Superior temporal gyrus (tissue), 1 donor: ENCODE data around the gene FOXC2.

Experiments
- DNase-seq: peaks from one replicate; pipeline ENCODE4 v3.0.0-alpha.2; 2016; ENCODE audit errors: extremely low spot score

The FOXC2 gene

DNA sequence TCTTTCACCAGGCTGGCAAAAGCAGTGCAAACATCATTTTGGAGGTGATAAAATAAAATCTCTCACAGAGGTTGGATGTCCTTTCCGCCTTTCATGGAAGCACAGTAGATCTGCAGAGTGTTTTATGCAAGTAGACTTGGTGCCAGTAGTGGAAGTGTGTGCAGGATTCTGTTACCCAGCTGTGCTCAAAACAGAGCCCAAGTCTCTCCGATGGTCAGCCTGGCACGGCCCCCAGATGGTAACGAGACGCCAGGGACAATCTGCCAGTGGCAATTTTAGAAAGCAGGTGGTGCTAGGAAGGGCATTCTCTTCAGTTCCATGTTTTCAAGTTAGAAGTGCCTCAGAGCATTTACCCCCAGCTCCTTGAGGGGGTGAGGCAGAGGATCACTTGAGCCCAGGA is 10.1 kb upstream of the FOXC2 start:
- DNase-seq, result no peak

DNA sequence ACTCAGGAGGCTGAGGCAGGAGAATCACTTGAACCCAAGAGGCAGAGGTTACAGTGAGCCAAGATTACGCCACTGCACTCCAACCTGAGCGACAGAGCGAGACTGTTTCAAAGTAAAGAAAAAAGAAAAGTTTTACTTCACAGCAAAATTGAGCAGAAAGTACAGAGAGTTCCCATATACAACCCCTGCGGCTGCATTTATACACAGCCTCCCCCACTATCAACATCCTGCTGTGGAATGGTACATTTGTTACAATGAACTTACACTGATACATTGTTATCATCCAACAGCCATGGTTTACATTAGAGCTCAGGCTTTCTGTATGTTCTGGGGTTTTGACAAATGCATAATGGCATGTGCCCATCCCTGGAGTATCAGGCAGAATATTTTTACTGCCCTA is 9.0 kb upstream of the FOXC2 start:
- no peak for DNase-seq

DNA sequence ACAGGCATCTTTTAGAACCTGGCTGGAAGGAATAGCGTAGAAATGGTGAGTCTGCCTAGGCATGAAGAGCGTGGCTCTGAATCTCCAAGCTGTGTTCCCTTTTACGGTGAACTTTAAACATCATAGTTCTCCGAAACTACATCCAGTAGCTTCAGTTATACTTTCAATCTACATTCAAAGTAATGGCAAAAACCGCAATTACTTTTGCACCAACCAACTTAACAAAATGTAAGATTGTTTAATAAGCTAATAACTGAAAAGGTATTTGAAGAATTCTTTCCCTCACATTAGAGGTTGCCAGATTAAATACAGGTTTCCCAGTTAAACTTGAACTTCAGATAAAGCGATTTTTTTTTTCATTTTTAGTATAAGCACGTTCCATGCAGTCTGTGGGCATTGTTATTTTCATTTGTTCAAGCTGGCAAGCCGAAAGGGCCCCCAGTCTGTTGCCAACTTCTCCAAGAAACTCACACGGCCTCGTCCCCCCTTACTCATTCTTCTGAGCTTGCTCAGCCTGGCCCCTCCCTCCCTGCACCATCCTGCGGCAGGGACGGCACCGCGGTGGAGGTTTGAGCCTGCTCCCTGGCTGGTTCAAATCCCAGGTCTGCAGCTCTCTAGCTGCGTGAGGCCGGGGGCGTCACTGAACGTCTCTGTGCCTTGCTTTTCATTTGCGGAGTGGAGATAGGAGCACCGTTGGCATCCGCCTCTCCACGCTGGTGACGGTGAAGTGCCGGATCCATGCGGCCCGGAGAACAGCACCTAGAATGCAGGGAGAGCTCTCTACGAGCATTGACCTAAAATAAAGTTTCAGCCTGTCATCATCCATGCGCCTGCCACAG is 8.1 kb upstream of the FOXC2 start:
- no peak for DNase-seq

DNA sequence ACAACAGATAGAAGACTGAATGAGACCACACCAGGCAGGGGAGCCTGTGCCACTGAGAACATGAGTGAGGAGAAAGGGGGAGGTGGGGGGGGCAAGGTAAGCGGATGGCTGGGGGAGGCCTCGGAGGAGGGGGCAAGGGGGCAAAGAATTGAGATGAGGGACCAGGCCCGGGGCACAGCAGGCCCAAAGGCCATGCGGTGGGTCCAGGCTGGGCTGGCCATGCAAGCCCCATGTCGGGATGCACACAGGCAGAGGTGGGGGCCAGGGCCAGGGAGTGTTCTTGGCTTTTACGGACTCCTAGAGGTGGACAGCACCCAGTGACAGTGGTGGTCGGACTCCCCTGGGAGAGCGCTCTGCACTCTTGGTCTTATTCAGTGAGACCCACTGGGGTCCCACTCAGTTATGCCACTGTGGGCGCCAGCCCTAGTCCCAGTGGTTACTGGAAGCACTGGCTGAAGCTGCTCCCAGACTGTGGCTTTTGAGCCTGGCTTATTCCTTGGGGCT is 6.8 kb upstream of the FOXC2 start:
- no peak for DNase-seq

DNA sequence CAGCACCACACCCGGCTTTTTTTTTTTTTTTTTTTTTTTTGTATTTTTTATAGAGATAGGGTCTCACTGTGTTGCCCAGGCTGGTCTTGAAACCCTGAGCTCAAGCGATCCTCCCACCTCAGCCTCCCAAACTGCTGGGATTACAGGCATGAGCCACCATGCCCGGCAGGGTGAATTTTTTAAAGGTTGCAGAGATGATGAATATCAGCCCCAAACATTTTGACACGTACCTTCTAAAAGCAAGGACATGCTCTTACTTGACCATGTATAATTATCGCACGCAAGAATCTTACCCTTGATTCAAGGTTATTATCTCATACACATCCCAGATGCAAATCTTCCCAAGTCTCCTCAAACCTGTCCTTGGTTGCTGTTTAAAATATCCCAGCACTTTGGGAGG is 4.3 kb upstream of the FOXC2 start:
- DNase-seq, result no peak

DNA sequence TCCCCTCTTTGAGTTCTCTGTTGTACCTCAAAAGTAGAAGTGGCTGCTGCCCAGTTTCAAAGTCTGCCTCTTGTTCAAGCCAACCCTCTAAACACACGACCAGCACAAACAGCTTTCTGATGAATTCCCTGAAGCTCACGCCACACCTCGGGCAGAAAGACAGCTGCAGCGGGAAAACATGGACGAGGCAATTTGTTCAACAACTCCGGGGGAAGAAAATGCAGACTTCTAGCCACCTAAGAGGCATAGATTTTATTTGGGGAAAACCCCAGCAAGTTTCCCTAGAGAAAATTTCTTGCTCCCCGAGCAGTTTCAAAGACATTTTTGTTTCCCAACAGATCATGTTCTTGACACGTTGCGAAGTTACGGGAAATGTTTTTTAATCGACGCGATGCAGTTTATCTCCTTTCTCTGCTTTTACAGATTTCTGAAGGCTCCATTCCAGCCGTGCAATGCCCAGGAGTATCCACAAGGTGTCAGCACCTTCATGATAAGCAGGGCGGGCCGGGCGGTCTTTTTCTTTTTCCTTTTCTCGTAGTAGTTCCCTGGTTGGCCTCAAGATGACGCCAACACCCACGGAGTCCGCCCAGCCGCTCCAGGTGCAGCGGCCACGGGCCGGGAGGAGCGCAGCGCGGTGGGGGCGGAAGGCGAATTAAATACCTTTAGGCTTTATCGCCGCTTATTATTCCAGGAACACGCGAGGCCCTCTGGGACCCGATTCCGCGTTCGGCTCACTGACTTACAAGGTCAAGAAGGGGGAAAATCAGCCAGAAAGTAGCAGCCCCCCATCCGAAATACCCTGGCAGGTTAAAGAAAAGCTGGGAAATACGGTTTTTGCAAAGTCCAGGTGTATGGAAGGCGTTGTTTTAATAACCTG is 2.9 kb upstream of the FOXC2 start:
- peak; percentile 94 for DNase-seq

DNA sequence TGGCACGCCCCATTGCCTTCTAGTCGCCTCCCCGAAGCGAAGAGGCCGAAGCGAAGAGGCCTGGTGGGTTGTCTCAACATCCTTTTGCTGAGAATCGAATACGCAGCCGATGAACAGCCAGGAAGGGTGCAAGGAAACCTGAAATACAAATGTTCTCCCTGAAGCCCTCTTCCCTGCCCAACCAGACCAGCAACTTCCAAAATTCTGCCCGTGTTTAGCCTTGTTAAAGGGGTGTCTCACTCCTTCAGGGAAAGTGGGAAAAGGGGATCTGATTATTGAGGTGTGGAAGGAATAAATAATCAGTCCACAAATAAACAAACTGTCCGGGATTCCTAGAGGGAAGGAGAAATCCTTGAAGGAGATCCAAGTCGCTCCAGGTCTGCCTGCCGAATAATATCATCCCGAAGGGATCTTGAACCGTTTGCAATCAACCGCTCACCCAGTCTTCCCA is 1.4 kb upstream of the FOXC2 start:
- DNase-seq, result no peak

DNA sequence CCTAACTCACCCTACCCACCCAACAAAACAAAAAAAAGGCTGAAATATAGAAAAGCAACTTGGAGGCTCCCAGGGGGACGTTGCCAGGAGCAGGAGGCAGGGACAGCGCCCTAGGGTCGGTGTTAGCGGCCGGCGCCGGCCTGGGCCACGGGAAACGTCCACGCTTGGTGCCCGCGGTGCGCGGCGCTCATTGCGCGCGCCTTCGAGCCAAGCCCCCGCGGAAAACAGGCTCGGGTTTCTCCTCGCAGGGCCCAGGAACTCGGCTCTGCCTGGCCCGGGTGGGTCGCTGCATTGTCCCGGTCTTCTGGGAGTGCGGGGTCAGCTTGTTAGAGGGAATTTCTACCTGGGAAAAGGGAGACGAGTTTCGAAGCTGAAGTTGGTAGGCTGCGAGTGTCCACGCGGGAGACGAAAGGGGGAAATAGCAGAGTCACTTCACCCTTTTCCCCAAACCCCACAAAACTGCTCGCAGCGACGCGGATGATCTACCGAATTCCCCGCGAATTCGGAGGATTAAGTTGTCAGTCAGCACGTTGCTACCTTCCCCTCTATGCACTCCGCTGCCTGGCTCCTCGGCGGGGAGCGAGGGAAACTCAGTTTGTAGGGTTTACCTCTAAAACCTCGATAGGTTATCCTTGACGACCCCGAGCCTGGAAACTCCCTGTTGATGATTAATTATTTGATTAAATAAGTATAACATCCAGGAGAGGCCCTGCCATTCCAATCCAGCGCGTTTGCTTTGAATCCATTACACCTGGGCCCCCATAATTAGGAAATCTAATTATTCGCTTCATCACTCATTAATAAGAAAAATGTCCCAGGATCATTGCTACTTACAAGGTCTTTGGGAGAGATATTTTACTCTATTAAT is 751 bp upstream of the FOXC2 start:
- DNase-seq, result no peak

DNA sequence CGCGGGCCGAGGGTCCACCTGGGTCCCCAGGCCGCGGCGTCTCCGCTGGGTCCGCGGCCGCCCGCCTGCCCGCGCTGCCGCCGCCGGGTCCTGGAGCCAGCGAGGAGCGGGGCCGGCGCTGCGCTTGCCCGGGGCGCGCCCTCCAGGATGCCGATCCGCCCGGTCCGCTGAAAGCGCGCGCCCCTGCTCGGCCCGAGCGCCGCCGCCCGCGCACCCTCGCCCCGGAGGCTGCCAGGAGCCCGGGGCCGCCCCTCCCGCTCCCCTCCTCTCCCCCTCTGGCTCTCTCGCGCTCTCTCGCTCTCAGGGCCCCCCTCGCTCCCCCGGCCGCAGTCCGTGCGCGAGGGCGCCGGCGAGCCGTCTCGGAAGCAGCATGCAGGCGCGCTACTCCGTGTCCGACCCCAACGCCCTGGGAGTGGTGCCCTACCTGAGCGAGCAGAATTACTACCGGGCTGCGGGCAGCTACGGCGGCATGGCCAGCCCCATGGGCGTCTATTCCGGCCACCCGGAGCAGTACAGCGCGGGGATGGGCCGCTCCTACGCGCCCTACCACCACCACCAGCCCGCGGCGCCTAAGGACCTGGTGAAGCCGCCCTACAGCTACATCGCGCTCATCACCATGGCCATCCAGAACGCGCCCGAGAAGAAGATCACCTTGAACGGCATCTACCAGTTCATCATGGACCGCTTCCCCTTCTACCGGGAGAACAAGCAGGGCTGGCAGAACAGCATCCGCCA is 504 bp downstream of the FOXC2 start:
- DNase-seq, result no peak

DNA sequence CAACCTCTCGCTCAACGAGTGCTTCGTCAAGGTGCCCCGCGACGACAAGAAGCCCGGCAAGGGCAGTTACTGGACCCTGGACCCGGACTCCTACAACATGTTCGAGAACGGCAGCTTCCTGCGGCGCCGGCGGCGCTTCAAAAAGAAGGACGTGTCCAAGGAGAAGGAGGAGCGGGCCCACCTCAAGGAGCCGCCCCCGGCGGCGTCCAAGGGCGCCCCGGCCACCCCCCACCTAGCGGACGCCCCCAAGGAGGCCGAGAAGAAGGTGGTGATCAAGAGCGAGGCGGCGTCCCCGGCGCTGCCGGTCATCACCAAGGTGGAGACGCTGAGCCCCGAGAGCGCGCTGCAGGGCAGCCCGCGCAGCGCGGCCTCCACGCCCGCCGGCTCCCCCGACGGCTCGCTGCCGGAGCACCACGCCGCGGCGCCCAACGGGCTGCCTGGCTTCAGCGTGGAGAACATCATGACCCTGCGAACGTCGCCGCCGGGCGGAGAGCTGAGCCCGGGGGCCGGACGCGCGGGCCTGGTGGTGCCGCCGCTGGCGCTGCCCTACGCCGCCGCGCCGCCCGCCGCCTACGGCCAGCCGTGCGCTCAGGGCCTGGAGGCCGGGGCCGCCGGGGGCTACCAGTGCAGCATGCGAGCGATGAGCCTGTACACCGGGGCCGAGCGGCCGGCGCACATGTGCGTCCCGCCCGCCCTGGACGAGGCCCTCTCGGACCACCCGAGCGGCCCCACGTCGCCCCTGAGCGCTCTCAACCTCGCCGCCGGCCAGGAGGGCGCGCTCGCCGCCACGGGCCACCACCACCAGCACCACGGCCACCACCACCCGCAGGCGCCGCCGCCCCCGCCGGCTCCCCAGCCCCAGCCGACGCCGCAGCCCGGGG is 1.3 kb downstream of the FOXC2 start:
- DNase-seq, result no peak

DNA sequence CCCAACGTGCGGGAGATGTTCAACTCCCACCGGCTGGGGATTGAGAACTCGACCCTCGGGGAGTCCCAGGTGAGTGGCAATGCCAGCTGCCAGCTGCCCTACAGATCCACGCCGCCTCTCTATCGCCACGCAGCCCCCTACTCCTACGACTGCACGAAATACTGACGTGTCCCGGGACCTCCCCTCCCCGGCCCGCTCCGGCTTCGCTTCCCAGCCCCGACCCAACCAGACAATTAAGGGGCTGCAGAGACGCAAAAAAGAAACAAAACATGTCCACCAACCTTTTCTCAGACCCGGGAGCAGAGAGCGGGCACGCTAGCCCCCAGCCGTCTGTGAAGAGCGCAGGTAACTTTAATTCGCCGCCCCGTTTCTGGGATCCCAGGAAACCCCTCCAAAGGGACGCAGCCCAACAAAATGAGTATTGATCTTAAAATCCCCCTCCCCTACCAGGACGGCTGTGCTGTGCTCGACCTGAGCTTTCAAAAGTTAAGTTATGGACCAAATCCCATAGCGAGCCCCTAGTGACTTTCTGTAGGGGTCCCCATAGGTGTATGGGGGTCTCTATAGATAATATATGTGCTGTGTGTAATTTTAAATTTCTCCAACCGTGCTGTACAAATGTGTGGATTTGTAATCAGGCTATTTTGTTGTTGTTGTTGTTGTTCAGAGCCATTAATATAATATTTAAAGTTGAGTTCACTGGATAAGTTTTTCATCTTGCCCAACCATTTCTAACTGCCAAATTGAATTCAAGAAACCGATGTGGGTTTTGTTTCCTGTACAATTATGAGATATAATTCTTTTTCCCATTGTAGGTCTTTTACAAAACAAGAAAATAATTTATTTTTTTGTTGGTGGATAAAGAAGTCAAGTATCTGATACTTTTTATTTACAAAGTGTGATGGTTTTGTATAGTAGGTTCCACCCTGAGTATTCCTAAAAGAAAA is 2.3 kb downstream of the FOXC2 start:
- DNase-seq, result no peak

DNA sequence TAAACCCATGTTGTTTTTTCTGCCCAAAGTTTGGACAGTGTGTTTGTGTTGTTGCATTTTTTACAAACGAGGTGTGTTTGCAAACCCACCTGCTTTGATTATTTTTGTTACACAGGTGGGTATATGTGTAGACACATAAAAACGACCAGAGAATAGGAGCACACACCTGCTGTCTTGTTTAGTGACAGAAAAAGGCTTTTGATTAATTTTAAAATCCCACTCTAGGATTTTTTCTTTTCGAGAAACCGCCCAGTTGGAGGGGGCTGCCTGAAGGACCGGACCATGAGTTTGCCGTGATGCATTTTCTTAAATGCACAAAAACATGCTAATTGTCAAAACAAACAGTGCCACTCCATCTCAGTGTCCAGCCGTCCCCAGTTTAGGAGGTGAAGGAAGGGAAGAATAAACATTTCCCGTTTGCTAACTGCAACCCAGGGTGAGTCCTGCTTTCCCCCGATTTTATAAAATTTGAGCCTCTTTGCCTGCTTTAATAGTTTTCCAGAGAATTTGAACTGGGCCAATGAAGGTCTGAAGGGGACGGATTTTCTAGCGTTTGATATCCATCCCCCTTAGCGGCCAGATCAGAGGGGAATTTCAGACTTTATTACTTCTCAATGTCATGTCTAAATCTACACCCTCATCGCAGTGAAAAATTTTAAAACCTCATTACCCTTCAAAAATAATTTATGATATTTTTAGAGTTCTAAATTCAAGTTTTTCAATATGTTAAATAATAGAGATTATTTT is 3.2 kb downstream of the FOXC2 start:
- DNase-seq, result no peak

DNA sequence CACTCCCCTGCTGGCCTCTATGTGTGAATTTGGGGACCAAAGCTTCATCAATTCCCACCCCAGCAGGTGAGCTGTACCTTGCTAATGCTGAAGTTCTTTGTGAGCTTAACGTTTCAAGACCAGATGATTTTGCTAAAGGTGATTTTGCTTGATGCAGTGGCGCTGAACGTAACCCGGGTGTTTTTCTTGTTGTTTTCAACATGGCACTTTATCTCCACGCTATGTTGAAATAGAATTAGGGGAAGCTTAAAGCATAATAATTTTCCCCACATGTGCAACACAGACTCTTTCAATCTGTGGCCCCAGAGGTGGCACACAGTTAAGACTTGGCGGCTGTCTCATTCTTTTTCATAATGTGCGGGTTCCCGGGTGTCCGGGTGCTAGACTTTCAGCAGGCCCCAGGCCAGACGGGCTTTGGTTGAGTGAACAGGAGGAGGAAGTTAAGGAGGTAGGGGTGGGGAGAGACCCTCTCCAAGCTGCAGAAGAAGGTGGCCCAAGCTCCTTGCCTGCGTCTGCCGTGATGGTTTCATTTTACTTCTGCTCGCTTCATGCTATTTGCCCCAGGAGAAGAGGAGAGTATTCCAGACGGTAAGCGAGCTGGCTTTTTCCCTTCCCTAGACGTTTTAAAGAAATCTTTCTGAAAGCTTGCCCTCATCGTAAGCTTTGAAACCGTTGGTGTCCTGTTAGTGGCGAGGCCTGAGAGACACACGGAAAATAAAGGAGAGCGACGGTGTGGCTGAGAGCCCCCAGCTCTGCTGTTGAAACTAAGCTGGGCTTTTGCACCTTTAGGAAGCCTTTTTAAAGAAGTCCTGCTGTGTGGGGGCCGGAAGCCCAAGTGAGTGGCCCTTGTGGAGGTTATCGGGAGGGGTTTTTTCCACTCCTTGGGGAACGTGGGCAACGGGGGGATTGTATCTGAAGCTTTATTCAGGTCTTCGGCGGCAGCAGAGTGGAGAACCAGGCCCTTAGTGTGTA is 4.2 kb downstream of the FOXC2 start:
- DNase-seq, result no peak

DNA sequence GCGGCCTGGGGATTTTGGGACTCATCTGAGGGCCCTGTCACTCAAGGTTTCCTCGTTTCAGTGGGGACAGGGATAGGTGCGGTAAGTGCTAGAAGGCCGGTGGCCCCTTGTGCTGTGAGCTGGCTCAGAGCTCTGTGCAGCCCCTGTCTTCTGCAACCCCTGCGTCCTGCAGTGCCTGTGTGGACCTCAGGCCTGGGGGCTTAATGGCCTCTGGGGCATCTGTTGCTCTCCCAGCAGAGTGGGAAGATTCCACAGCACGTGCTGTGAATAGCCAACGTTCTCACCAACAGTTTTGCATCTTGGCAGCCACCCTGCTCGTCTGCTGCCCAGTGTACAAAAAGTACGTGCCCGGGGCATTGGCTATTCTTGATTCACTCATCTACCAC is 4.9 kb downstream of the FOXC2 start:
- DNase-seq, result no peak

DNA sequence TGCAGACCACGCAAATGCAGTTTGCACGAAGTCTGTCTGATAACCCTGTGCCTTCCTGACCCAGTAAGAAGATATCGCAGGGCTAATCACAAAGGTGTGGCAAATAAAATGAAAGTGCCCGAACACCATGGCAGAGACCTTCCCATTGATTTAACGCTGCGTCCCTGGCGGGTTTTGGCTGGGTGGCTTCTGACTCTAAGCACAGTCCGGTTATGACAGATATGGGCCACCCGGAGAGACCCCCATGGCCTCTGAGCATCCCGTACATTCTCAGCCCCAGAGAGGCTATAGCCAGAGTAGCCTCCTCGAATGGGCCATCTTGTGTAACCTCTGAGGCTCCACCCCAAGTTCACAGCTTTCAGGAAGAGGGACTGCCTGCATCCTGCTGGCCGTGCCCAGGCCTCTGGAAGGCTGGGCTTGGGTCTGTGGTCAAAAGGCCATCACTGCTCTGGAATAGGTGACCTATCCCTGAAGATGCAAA is 5.5 kb downstream of the FOXC2 start:
- no peak for DNase-seq

DNA sequence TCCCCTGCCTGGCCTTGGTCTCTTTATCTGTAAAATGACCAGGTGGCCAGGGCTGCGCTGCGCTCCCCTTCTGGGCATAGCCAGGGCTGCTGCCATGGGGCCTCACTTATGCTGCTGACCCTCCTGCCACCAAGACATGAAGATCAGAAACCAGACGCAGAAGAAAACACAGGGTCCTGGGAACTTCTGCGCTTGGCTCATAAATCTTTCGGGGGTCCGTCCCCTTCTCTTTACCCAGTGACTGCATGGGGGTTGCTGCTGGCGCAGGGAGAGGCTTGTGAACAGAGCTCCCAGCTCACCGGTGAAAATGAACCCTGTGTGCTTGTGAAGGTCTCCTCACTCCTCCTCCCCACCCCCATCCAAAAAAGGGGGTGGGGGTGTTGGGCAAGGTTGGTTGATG is 6.0 kb downstream of the FOXC2 start:
- no peak for DNase-seq

DNA sequence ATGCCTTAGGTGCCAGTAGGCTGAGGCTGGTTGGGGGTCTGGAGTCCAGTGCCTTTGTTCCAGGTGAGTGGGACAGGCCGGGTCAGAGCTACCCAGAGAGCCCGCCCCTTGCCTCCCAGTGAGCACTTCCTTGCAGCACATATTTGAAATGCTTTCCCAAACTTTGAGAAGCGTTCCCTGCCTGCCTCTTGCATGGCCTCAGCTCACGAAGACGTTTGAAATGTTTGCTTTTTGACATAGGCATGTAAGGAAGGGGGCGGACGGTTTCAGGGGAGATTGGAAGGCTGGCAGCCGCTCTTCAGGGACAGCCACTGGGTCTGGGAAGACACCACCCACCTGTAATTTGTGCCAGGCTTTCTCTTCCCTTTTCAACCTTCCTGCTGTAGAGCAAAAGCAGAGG is 6.6 kb downstream of the FOXC2 start:
- DNase-seq, result no peak
